GM12878 (cell line): ENCODE results near the gene MLN. TPM values are rescaled to one million over a fixed set of nuclear protein-coding genes. Genes with fewer than 3 reads are reported as not detected.

Experiments
- ATAC-seq: fragments of 200-7000 bp; cut with Tn5 transposase; 3 replicates; pipeline ENCODE4 v1.9.1; 2020; ENCODE audit warnings: mild to moderate bottlenecking, moderate library complexity
- BruUV-seq: library from RNA; stranded (reverse); fragments of 400-500 nt; replicated peaks from 2 replicates; lab custom pipeline; 2021; lab: Mats Ljungman, UMichigan
- CTCF ChIA-PET: fragments of 300-600 bp; sonication (Branson Sonifier 250); formaldehyde crosslinking; extraction: SDS; loops from one replicate; lab custom pipeline; 2021; ENCODE audit warnings: inconsistent platforms; lab: Yijun Ruan, JAX
- POLR2A ChIA-PET: fragments of 350-600 bp; formaldehyde crosslinking; extraction: SDS; loops from one replicate; lab custom pipeline; 2021; ENCODE audit warnings: inconsistent platforms; lab: Charles Lee
- RAD21 ChIA-PET: fragments of 300-600 bp; sonication (Branson Sonifier 250); formaldehyde crosslinking; loops from one replicate; lab custom pipeline; 2023; ENCODE audit warnings: antibody characterized with exemption; ENCODE audit not compliant: unreplicated experiment; lab: Charles Lee
- SMC1A ChIA-PET: fragments of 300-600 bp; sonication (Branson Sonifier 250); formaldehyde crosslinking; loops from one replicate; lab custom pipeline; 2023; ENCODE audit not compliant: unreplicated experiment, uncharacterized antibody; lab: Charles Lee
- DNase-seq: peaks from one replicate; pipeline ENCODE4 v3.0.0-alpha.2; 2011; ENCODE audit warnings: low read depth, low spot score
- FAIRE-seq: peaks from 3 replicates; lab custom pipeline; 2011; peaks lifted over from hg19 to GRCh38; lab: Jason Lieb, UNC
- H2AFZ ChIP-seq: 2 replicates; pipeline ENCODE4 v1.6.0; 2011; ENCODE audit warnings: low read depth, low read length, control low read depth; ENCODE audit not compliant: control insufficient read depth
- H3K27ac ChIP-seq: 2 replicates; pipeline ENCODE4 v1.5.1; 2011; ENCODE audit warnings: control low read depth; ENCODE audit not compliant: control insufficient read depth, insufficient read depth
- H3K27me3 ChIP-seq, 2 experiments: replicated peaks in 1 of 2; 2 replicates each; pipeline versions ENCODE4 v1.6.0 to v1.6.1; 2011; ENCODE audit warnings: low read length in 1 of 2; ENCODE audit not compliant: control insufficient read depth in 2 of 2, insufficient read depth in 2 of 2
- H3K36me3 ChIP-seq, 2 experiments: 2 replicates each; pipeline ENCODE4 v1.5.1; 2011; ENCODE audit warnings: low read length in 1 of 2; ENCODE audit not compliant: control insufficient read depth in 2 of 2, insufficient read depth in 2 of 2
- H3K4me1 ChIP-seq: 2 replicates; pipeline ENCODE4 v1.6.1; 2011; ENCODE audit warnings: mild to moderate bottlenecking, low read length, moderate library complexity, mixed read lengths; ENCODE audit not compliant: control insufficient read depth, insufficient read depth
- H3K4me2 ChIP-seq: 2 replicates; pipeline ENCODE4 v1.6.0; 2011; ENCODE audit warnings: control low read depth; ENCODE audit not compliant: control insufficient read depth, insufficient read depth
- H3K4me3 ChIP-seq: fragments of 200-600 bp; sonication (generic); 2 replicates; pipeline ENCODE4 v1.5.1; 2016
- H3K79me2 ChIP-seq: 2 replicates; pipeline ENCODE4 v1.6.0; 2011; ENCODE audit warnings: low read length; ENCODE audit not compliant: control insufficient read depth, insufficient read depth
- H3K9ac ChIP-seq: 2 replicates; pipeline ENCODE4 v1.8.0; 2011; ENCODE audit warnings: low read length, control low read depth, mixed read lengths; ENCODE audit not compliant: control insufficient read depth, insufficient read depth
- H3K9me3 ChIP-seq: replicated peaks from 3 replicates; pipeline ENCODE4 v1.5.1; 2011; ENCODE audit warnings: mild to moderate bottlenecking, low read length; ENCODE audit not compliant: control insufficient read depth, insufficient read depth
- H4K20me1 ChIP-seq: 2 replicates; pipeline ENCODE4 v1.6.0; 2011; ENCODE audit not compliant: control insufficient read depth, insufficient read depth
- SMAD5 ChIP-seq: IDR thresholded peaks from 2 replicates; pipeline ENCODE4 v1.6.1; 2016; ENCODE audit warnings: antibody characterized with exemption, low read depth
- SPI1 ChIP-seq: IDR thresholded peaks from 2 replicates; pipeline ENCODE4 v1.6.1; 2011; ENCODE audit warnings: low read depth, mild to moderate bottlenecking, low read length, moderate library complexity, borderline replicate concordance; ENCODE audit not compliant: insufficient read depth
- ZZZ3 ChIP-seq: IDR thresholded peaks from 2 replicates; pipeline ENCODE4 v1.6.1; 2011; ENCODE audit warnings: low read depth; ENCODE audit not compliant: control insufficient read depth, insufficient read length
- WGBS: methylation state at CpG from one replicate; pipeline ENCODE4 v1.1.6; 2016; ENCODE audit warnings: low lambda C conversion rate; ENCODE audit not compliant: insufficient replicate concordance, insufficient coverage; ENCODE audit errors: missing lambda C conversion rate; 5-methylcytosine and 5-hydroxymethylcytosine counted together
- in situ Hi-C: fragments of 300-500 bp; cut with MboI; formaldehyde crosslinking; loops from 9 replicates; pipeline ENCODE4 v1.14.3; 2018; ENCODE audit warnings: mixed read lengths
- intact Hi-C: fragments of 100-400 bp; cut with micrococcal nuclease; formaldehyde crosslinking; loops from one replicate; pipeline ENCODE4 v1.14.2; 2022; ENCODE audit not compliant: unreplicated experiment
- polyA plus RNA-seq, 11 experiments: library from polyadenylated mRNA; depleted of rRNA in 4 of 11; unstranded in 6 of 11; stranded (reverse) in 5 of 11; fragments of >200 nt; fragmentation: Nextera tagmentation in 4 of 11; fragmentation: Illumina TruSeq in 1 of 11; extraction: Ambion mirVana in 4 of 11; extraction: Trizol in 1 of 11; gene quantifications; 1 replicate in 1 of 11; 2 replicates in 10 of 11; pipeline versions ENCODE4 v1.2.1 to v1.2.3, GENCODE V29; 2011 to 2016; ENCODE audit warnings: inconsistent platforms in 2 of 11, missing spikeins in 2 of 11, low read depth in 1 of 11
- total RNA-seq, 4 experiments: library from RNA; depleted of rRNA in 3 of 4; stranded (reverse); fragments of >200 nt in 3 of 4; fragmentation: Illumina TruSeq in 1 of 4; extraction: Trizol in 1 of 4; gene quantifications; 2 replicates each; pipeline versions ENCODE4 v1.2.1 to v1.2.3, GENCODE V29; 2013 to 2021
- TF ChIP-seq, protein P1 (sequence below): IDR thresholded peaks from 2 replicates; pipeline ENCODE4 v1.6.1; 2012; ENCODE audit warnings: low read depth, low read length, improper control_type of control experiment
- TF ChIP-seq, protein P2 (sequence below): fragments of 450-650 bp; IDR thresholded peaks from 2 replicates; pipeline ENCODE4 v1.6.1; 2017; ENCODE audit warnings: mild to moderate bottlenecking, moderate library complexity

Gene MLN
- total and polyA plus RNA-seq, 10 of the 15 experiments (the other 5 are each of a cell fraction or from before 2014, with no cell fraction given) = not detected

DNA sequence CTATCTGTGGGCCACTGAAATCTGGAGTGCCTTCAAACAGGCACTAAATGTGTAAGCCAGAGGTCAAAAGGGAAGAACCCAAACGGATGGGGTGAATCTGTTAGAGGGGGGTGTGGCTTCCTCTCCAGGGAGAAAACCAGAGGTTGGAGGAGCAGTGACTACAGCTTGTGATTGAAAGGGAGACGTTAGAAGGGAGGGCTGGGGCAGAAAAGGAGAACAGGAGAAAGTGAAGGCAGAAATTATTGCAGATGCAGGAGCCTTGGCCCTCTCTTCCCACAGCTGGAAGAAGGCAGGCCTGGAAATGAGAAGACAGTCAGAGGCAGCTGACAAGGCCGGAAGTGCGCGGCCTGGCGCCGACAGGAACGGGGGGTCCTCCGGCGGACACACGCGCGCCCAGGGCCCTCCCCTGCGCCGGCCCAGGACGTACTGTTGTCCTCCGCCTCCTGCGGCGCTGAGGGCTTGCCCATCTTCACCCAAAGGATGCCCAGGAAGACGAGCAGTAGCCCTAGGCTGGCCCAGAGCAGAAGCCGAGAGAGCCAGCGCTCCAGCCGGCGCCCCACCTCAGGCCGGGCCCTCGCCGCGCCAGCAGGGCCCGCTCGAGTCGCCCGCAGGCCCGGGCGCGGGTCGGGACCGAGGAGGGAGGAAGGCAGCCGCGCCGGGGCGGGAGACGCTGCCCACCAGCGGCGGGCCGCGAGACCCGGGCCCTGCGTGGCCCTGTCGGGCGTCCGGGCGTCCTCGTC lies 15.7 kb downstream of the MLN start (continued):
- TF ChIP-seq, protein P1, sequence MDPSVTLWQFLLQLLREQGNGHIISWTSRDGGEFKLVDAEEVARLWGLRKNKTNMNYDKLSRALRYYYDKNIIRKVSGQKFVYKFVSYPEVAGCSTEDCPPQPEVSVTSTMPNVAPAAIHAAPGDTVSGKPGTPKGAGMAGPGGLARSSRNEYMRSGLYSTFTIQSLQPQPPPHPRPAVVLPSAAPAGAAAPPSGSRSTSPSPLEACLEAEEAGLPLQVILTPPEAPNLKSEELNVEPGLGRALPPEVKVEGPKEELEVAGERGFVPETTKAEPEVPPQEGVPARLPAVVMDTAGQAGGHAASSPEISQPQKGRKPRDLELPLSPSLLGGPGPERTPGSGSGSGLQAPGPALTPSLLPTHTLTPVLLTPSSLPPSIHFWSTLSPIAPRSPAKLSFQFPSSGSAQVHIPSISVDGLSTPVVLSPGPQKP = peak; percentile 30; the same call in 1 of the 2 replicates
- TF ChIP-seq, protein P2, sequence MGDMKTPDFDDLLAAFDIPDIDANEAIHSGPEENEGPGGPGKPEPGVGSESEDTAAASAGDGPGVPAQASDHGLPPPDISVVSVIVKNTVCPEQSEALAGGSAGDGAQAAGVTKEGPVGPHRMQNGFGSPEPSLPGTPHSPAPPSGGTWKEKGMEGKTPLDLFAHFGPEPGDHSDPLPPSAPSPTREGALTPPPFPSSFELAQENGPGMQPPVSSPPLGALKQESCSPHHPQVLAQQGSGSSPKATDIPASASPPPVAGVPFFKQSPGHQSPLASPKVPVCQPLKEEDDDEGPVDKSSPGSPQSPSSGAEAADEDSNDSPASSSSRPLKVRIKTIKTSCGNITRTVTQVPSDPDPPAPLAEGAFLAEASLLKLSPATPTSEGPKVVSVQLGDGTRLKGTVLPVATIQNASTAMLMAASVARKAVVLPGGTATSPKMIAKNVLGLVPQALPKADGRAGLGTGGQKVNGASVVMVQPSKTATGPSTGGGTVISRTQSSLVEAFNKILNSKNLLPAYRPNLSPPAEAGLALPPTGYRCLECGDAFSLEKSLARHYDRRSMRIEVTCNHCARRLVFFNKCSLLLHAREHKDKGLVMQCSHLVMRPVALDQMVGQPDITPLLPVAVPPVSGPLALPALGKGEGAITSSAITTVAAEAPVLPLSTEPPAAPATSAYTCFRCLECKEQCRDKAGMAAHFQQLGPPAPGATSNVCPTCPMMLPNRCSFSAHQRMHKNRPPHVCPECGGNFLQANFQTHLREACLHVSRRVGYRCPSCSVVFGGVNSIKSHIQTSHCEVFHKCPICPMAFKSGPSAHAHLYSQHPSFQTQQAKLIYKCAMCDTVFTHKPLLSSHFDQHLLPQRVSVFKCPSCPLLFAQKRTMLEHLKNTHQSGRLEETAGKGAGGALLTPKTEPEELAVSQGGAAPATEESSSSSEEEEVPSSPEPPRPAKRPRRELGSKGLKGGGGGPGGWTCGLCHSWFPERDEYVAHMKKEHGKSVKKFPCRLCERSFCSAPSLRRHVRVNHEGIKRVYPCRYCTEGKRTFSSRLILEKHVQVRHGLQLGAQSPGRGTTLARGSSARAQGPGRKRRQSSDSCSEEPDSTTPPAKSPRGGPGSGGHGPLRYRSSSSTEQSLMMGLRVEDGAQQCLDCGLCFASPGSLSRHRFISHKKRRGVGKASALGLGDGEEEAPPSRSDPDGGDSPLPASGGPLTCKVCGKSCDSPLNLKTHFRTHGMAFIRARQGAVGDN = no peak
- TF ChIP-seq, all 136 proteins: peak for 20

DNA sequence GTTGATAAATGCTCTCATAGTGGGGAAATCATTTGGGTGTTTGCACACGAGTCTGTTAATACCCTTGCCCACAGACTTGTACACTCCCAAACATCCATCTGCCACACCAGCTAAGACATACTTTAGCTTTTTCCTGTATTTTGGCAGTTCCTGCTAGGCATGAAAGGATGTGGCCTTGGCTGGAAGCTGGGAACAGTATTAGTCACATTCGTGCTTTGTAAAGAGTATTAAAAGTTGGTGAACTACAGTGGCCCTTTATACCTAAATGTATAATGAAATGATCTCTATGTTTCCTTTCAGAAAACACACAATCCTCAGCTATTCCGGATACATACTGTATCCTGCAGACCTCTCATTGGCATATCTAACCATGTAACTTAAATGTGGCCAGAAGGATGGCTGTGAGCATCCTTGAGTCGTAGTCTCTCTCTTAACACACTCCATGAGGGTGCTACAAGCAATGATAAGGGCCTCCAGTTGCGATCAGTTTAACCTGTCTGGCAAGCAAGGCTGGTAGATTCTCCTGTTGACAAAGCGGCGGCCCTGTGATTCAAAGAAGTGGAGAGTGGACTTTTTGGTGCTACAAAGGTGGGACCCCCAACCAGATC lies 16.4 kb downstream of the MLN start:
- Histone ChIP-seq H4K20me1 (no peaks in the 10 kb centered on the region; the same call in 1 of the 2 replicates), H3K27ac (peak overlapping the region; percentile 87; the same call in 1 of the 2 replicates), H3K27me3 (no peaks in the 10 kb centered on the region), H3K4me3 (peak overlapping the region; percentile 95), H3K9ac (peak overlapping the region; percentile 87; the same call in 1 of the 2 replicates), H3K9me3 (no peaks in the 10 kb centered on the region), H3K4me2 (peak overlapping the region; percentile 87), H3K36me3 (peaks cover 0 to 11% of the 10 kb centered on the region in 2 experiments; a peak in 2 of 4 replicates), H2AFZ (no peak overlapping the region), H3K79me2 (peaks cover 30% of the 10 kb centered on the region), H3K4me1 (peaks cover 6% of the 10 kb centered on the region)
- no peak for TF ChIP-seq SPI1
- no peak for TF ChIP-seq ZZZ3
- TF ChIP-seq SMAD5 = 0 out of 2 replicates have a peak, but pooled peaks have one; percentile 10
- ChIA-PET RAD21 (interaction anchor here (0.6 to 1.7 kb wide), 4 partner anchors 16 to 249 kb away, joined by 3 to 6 read pairs (median 4); partner anchors contain the start of gene UQCC2), POLR2A (interaction anchor here (0.6 kb wide), 1 partner anchor 436 kb away, joined by 4 read pairs; no protein-coding TSS in a partner anchor), SMC1A (interaction anchor here (1.1 to 1.4 kb wide), 3 partner anchors 16 to 33 kb away, joined by 3 to 4 read pairs (median 3); no protein-coding TSS in a partner anchor), CTCF (interaction anchor here (0.7 to 1.9 kb wide), 5 partner anchors 16 to 76 kb away, joined by 3 to 7 read pairs (median 4); partner anchors contain the start of gene UQCC2)
- DNase-seq (no peak), FAIRE-seq (peak; percentile 27), ATAC-seq (no peak)
- 30% methylated on average over 7 of the region's 7 CpGs for WGBS
- BruUV-seq = TSS peak; percentile 77
- in situ Hi-C loops (no loop called here), intact Hi-C loops (no loop called here)
